ENCODE results near the gene PRPF40A. TPM values are rescaled to one million over a fixed set of nuclear protein-coding genes. Genes with fewer than 3 reads are reported as not detected.

The PRPF40A gene
- total RNA-seq, 1 experiment from 2014 or later: 160 TPM

- peak; percentile 93 for DNase-seq (ENCODE audit: extremely low read depth, low read depth)
Measured at GRCh38 chr2:152718076-152718908, 1.0 kb upstream of the PRPF40A start, which contains the start of gene ARL6IP6. TSS of gene ARL6IP6 (plus strand) at chr2:152718620. CDS start at chr2:152718625, 5 bp downstream.

GRCh38 chr2:152716805-152717227 lies 445 bp downstream of the PRPF40A start:
- DNase-seq (ENCODE audit: extremely low read depth, low read depth): peak; percentile 6

GRCh38 chr2:152715854-152716428 lies 1.3 kb downstream of the PRPF40A start:
- DNase-seq (ENCODE audit: extremely low read depth, low read depth): peak; percentile 55

GRCh38 chr2:152715112-152715511 lies 2.1 kb downstream of the PRPF40A start:
- DNase-seq (ENCODE audit: extremely low read depth, low read depth): no peak

- no peak for DNase-seq (ENCODE audit: extremely low read depth, low read depth)
Measured at GRCh38 chr2:152710713-152711112, 6.5 kb downstream of the PRPF40A start.

GRCh38 chr2:152708742-152709141 lies 8.5 kb downstream of the PRPF40A start:
- no peak for DNase-seq (ENCODE audit: extremely low read depth, low read depth)

- no peak for DNase-seq (ENCODE audit: extremely low read depth, low read depth)
Measured at GRCh38 chr2:152706477-152707021, 10.7 kb downstream of the PRPF40A start.

- DNase-seq (ENCODE audit: extremely low read depth, low read depth): no peak
Measured at GRCh38 chr2:152701198-152701597, 16.1 kb downstream of the PRPF40A start.

GRCh38 chr2:152696476-152696875 lies 20.8 kb downstream of the PRPF40A start:
- no peak for DNase-seq (ENCODE audit: extremely low read depth, low read depth)

- no peak for DNase-seq (ENCODE audit: extremely low read depth, low read depth)
Measured at GRCh38 chr2:152695763-152696162, 21.5 kb downstream of the PRPF40A start.

- DNase-seq (ENCODE audit: extremely low read depth, low read depth): peak; percentile 3
Measured at GRCh38 chr2:152694161-152694661, 23.1 kb downstream of the PRPF40A start.

GRCh38 chr2:152693033-152693432 lies 24.2 kb downstream of the PRPF40A start:
- no peak for DNase-seq (ENCODE audit: extremely low read depth, low read depth)

GRCh38 chr2:152686321-152686720 lies 30.9 kb downstream of the PRPF40A start:
- DNase-seq (ENCODE audit: extremely low read depth, low read depth): no peak

GRCh38 chr2:152683400-152683799 lies 33.9 kb downstream of the PRPF40A start:
- no peak for DNase-seq (ENCODE audit: extremely low read depth, low read depth)

- DNase-seq (ENCODE audit: extremely low read depth, low read depth): no peak
Measured at GRCh38 chr2:152682663-152683062, 34.6 kb downstream of the PRPF40A start.

- no peak for DNase-seq (ENCODE audit: extremely low read depth, low read depth)
Measured at GRCh38 chr2:152678808-152679207, 38.5 kb downstream of the PRPF40A start.

GRCh38 chr2:152676461-152676860 lies 40.8 kb downstream of the PRPF40A start:
- no peak for DNase-seq (ENCODE audit: extremely low read depth, low read depth)

GRCh38 chr2:152674334-152674733 lies 42.9 kb downstream of the PRPF40A start:
- no peak for DNase-seq (ENCODE audit: extremely low read depth, low read depth)

GRCh38 chr2:152664725-152665124 lies 52.5 kb downstream of the PRPF40A start:
- DNase-seq (ENCODE audit: extremely low read depth, low read depth): no peak

- no peak for DNase-seq (ENCODE audit: extremely low read depth, low read depth)
Measured at GRCh38 chr2:152661076-152661475, 56.2 kb downstream of the PRPF40A start.

- DNase-seq (ENCODE audit: extremely low read depth, low read depth): no peak
Measured at GRCh38 chr2:152658221-152658620, 59.0 kb downstream of the PRPF40A start.

- no peak for DNase-seq (ENCODE audit: extremely low read depth, low read depth)
Measured at GRCh38 chr2:152657043-152657442, 60.2 kb downstream of the PRPF40A start.

All from NCI-H460 (cell line).